HFFc6 (cell line): ENCODE measurements around the gene HIVEP2. TPM values are rescaled to one million over a fixed set of nuclear protein-coding genes. Genes with fewer than 3 reads are reported as not detected.

Source experiments
- DNase-seq: peaks from one replicate; pipeline ENCODE4 v3.0.0-alpha.2; 2018
- H3K27ac Mint-ChIP-seq: 2 replicates; pipeline ENCODE4 v1.8.0; 2020; ENCODE audit warnings: mild to moderate bottlenecking, mixed read lengths
- H3K27me3 Mint-ChIP-seq: 2 replicates; pipeline ENCODE4 v1.8.0; 2021; ENCODE audit warnings: mild to moderate bottlenecking, moderate library complexity, mixed read lengths; ENCODE audit not compliant: insufficient read depth
- H3K36me3 Mint-ChIP-seq: 2 replicates; pipeline ENCODE4 v1.8.0; 2021; ENCODE audit warnings: low read depth, mixed read lengths
- H3K4me1 Mint-ChIP-seq: 2 replicates; pipeline ENCODE4 v1.8.0; 2020; ENCODE audit warnings: low read depth, mixed read lengths
- H3K4me3 Mint-ChIP-seq: 2 replicates; pipeline ENCODE4 v1.8.0; 2020; ENCODE audit warnings: mild to moderate bottlenecking, moderate library complexity, mixed read lengths
- H3K9me3 Mint-ChIP-seq: 2 replicates; pipeline ENCODE4 v1.8.0; 2020; ENCODE audit warnings: mild to moderate bottlenecking, mixed read lengths
- total RNA-seq, 6 experiments: library from RNA; stranded (reverse); fragmentation: NEBNext Ultra II Directional; extraction: Animal tissue kit (Norgen Biotek cat#: 25700); gene quantifications; 2 replicates in 1 of 6; 3 replicates in 5 of 6; pipeline ENCODE4 v1.2.3, GENCODE V29; 2021
- TF ChIP-seq, protein P1 (sequence below): fragments of 200-600 bp; sonication (generic); IDR thresholded peaks from 2 replicates; pipeline ENCODE4 v1.5.0; 2021; ENCODE audit warnings: antibody characterized with exemption, mild to moderate bottlenecking

HIVEP2 gene
- total RNA-seq, 6 experiments from 2014 or later: 14.0 to 19.5 (median 17.1) TPM

DNA sequence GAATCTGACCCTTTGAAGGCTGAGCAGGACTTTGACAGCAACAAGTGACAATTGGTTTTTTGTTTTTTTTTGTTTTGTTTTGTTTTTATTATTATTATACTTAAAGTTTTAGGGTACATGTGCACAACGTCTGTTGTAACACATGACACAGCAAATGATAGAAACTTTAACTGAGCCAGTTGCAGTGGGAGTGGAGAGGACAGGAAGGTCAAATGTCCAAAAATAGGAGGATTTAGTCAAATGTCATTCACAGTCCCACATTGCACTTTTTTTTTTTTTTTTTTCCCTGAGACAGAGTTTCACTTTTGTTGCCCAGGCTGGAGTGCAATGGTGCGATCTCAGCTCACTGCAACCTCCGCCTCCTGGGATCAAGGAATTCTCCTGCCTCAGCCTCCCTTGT lies 223.0 kb downstream of the HIVEP2 start:
- no peak overlapping the region for H3K27ac Mint-ChIP-seq
- TF ChIP-seq, protein P1, sequence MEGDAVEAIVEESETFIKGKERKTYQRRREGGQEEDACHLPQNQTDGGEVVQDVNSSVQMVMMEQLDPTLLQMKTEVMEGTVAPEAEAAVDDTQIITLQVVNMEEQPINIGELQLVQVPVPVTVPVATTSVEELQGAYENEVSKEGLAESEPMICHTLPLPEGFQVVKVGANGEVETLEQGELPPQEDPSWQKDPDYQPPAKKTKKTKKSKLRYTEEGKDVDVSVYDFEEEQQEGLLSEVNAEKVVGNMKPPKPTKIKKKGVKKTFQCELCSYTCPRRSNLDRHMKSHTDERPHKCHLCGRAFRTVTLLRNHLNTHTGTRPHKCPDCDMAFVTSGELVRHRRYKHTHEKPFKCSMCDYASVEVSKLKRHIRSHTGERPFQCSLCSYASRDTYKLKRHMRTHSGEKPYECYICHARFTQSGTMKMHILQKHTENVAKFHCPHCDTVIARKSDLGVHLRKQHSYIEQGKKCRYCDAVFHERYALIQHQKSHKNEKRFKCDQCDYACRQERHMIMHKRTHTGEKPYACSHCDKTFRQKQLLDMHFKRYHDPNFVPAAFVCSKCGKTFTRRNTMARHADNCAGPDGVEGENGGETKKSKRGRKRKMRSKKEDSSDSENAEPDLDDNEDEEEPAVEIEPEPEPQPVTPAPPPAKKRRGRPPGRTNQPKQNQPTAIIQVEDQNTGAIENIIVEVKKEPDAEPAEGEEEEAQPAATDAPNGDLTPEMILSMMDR: no peak
- no peak for DNase-seq
- peaks cover 11% of the 10 kb centered on the region for H3K4me1 Mint-ChIP-seq
- peaks cover 12% of the 10 kb centered on the region for H3K9me3 Mint-ChIP-seq
- peaks cover 7% of the 10 kb centered on the region for H3K36me3 Mint-ChIP-seq
- H3K4me3 Mint-ChIP-seq: no peak overlapping the region
- H3K27me3 Mint-ChIP-seq: no peaks in the 10 kb centered on the region; the same call in 1 of the 2 replicates

DNA sequence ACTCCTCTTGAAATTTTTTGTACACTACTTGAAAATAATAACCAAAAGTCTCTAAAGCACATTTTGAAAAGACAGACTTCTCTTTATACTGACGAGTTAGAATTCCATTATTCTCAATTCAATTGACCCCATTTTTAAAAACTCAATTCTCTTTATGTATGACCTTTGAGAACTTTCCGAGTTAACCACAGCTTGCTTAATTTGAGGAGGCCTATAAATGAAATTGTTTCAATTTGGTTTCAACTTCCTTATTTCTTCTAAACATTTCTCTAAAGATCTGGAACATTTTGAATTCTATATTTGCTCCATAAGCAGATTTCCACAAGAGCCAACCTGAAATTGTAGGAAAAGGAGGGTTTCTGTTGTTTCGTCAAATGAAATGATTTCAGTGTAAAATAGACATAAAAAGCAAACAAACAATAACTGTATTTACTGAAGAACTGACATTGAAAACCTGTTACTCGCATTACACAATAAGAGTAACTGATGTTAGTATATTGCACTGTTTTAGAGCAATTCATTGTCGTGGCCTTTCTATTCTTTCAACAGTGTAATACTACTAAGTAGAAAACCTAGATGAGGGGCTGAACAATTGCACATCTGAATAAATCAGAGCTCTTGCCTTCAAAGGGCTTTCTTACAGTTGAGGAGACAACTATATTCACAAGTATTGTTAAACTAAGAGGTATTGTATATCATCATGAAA lies 223.6 kb downstream of the HIVEP2 start:
- H3K27ac Mint-ChIP-seq: no peak overlapping the region
- no peaks in the 10 kb centered on the region; the same call in none of the 2 replicates for H3K27me3 Mint-ChIP-seq
- TF ChIP-seq, protein P1: no peak
- H3K36me3 Mint-ChIP-seq: peaks cover 7% of the 10 kb centered on the region
- DNase-seq: no peak
- peaks cover 12% of the 10 kb centered on the region for H3K9me3 Mint-ChIP-seq
- H3K4me1 Mint-ChIP-seq: peaks cover 5% of the 10 kb centered on the region
- H3K4me3 Mint-ChIP-seq: no peak overlapping the region

DNA sequence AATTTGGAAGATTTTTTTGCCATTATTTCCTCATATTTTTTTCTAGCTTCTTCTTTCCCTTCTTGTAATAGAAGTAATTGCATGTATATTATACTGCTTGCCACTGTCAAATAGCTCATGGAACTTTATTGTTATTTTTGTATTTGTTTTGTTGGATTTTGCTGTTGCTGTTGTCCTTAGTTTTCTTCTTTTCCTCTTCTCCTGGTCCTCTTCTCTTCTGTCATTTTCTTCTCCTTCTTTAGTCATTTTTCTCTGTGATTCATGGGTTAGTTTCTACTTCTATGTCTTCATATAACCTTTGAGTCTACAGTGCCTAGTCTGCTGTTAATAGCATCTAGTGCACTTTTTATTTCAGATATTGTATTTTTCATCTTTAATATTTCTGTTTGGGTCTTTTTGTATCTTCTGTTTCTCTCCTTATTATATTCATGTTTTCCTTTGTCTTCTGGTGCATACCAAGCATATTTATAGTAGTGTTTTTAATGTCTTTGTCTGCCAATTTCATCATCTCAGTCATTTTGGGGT lies 226.2 kb downstream of the HIVEP2 start:
- Mint-ChIP-seq H3K9me3 (peaks cover 12% of the 10 kb centered on the region), H3K27ac (no peak overlapping the region), H3K27me3 (peaks cover 17% of the 10 kb centered on the region), H3K4me1 (no peaks in the 10 kb centered on the region), H3K36me3 (peaks cover 7% of the 10 kb centered on the region), H3K4me3 (no peak overlapping the region)
- no peak for DNase-seq
- TF ChIP-seq, protein P1: no peak

DNA sequence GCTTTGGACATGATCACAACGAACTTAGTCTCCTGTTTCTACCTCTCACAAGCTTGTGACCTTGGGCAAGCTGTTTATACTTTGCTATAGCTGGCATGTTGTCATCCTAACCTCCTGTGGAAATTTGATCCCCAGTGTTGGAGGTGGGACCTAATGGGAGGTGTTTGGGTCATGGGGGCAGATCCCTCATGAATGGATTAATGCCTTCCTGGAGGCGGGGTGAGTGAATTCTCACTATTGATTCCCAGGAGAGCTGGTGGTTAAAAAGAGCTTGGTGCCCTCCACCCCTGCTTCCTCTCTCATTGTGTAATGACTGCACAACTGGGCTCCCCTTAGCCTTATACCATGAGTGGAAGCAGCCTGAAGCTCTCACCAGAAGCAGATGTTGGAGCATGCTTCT lies 228.9 kb downstream of the HIVEP2 start:
- peaks cover 12% of the 10 kb centered on the region for H3K9me3 Mint-ChIP-seq
- DNase-seq: no peak
- TF ChIP-seq, protein P1: no peak
- peaks cover 19% of the 10 kb centered on the region for H3K27me3 Mint-ChIP-seq
- no peak overlapping the region for H3K4me3 Mint-ChIP-seq
- H3K27ac Mint-ChIP-seq: no peak overlapping the region
- H3K36me3 Mint-ChIP-seq: peaks cover 17% of the 10 kb centered on the region
- no peaks in the 10 kb centered on the region; the same call in 1 of the 2 replicates for H3K4me1 Mint-ChIP-seq

DNA sequence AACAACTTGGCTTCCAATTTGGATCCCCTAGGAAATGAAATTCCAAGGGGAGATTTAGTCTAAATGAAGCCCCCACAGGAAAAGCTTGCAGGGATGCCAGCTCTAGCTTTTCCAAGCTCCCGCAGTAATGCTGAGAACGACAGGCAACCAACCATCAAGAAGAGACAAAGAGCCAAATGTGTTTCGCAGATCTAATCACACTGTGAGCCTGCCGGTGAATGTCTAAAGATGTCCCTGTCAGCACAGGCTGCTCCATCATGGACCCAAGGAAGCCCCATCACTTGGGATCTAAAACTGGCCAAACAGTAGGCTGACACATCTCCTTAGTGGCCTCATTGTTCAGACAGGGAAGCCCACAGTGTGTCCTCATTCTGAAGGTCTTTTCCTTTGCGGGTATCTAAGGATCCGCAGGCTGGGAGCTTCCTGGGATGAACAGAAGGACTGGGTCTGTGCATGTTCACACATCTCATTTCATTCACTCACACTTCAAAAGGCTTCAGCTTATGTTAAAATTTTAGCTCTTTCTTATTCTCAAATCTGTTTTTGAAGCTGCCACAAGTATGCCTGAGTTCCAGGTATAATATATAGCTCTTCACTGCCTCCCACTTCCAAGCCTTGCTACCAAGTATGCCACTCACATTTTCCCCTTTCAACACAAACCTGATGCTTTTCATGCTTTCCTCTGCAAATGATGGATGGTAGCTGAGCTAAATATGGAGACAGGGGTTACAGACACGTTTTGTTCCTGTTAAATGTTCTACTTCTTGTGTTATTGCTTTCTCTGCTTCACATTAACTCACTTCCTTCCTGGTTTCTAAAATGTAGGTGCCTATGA lies 229.8 kb downstream of the HIVEP2 start:
- H3K27ac Mint-ChIP-seq: no peak overlapping the region
- H3K4me1 Mint-ChIP-seq: no peaks in the 10 kb centered on the region; the same call in 1 of the 2 replicates
- H3K27me3 Mint-ChIP-seq: peaks cover 19% of the 10 kb centered on the region
- H3K4me3 Mint-ChIP-seq: no peak overlapping the region
- peaks cover 12% of the 10 kb centered on the region for H3K9me3 Mint-ChIP-seq
- TF ChIP-seq, protein P1: no peak
- no peak for DNase-seq
- H3K36me3 Mint-ChIP-seq: peaks cover 17% of the 10 kb centered on the region
